OCI-M1 (cell line): Measurements from ENCODE around the gene TBC1D24.
"Not testable (repeated sequence)": the region's sequence is repeated elsewhere in the genome, so short reads cannot be mapped to it uniquely, and the experiment has no call there.

Experiments
- DNase-seq: peaks from one replicate; lab custom pipeline; 2025; lab: John Stamatoyannopoulos, UW

The TBC1D24 gene

GRCh38 chr16:2474877-2475412 lies at the start of gene TBC1D24:
Gene TBC1D24, plus strand, starts transcription at chr16:2475127. Its CDS starts 21,022 bp downstream, at chr16:2496149.
- DNase-seq, result peak; percentile 91

- DNase-seq, result no peak
These were observed 49.0 kb upstream of the TBC1D24 start for GRCh38 chr16:2425825-2426430.

GRCh38 chr16:2426941-2427361 lies 48.0 kb upstream of the TBC1D24 start:
- DNase-seq, result no peak

- no peak for DNase-seq
These were observed 47.4 kb upstream of the TBC1D24 start for GRCh38 chr16:2427526-2427925.

GRCh38 chr16:2428051-2428783 lies 46.7 kb upstream of the TBC1D24 start:
- DNase-seq, result peak; percentile 62

GRCh38 chr16:2428784-2429033 lies 46.2 kb upstream of the TBC1D24 start:
- no peak for DNase-seq

- peak; percentile 97 for DNase-seq
These were observed 45.7 kb upstream of the TBC1D24 start, which contains the start of gene CCNF for GRCh38 chr16:2429034-2429770. Gene CCNF, plus strand, starts transcription at chr16:2429447. Its CDS starts 35 bp downstream, at chr16:2429482.

GRCh38 chr16:2429771-2430663 lies 44.9 kb upstream of the TBC1D24 start:
- DNase-seq, result peak; percentile 72

- no peak for DNase-seq
These were observed 42.6 kb upstream of the TBC1D24 start for GRCh38 chr16:2432286-2432685.

GRCh38 chr16:2432801-2433505 lies 42.0 kb upstream of the TBC1D24 start:
- DNase-seq, result no peak

- not testable (repeated sequence) for DNase-seq
These were observed 39.7 kb upstream of the TBC1D24 start for GRCh38 chr16:2435236-2435635.

GRCh38 chr16:2436110-2436509 lies 38.8 kb upstream of the TBC1D24 start:
- DNase-seq, result no peak

GRCh38 chr16:2437032-2437790 lies 37.7 kb upstream of the TBC1D24 start:
- no peak for DNase-seq

- no peak for DNase-seq
These were observed 36.8 kb upstream of the TBC1D24 start for GRCh38 chr16:2438121-2438520.

GRCh38 chr16:2439598-2439997 lies 35.3 kb upstream of the TBC1D24 start:
- DNase-seq, result no peak

- not testable (repeated sequence) for DNase-seq
These were observed 33.7 kb upstream of the TBC1D24 start for GRCh38 chr16:2441143-2441804.

GRCh38 chr16:2443555-2443954 lies 31.4 kb upstream of the TBC1D24 start:
- no peak for DNase-seq

GRCh38 chr16:2447920-2448583 lies 26.9 kb upstream of the TBC1D24 start:
- DNase-seq, result no peak

- DNase-seq, result no peak
These were observed 25.8 kb upstream of the TBC1D24 start for GRCh38 chr16:2449118-2449517.
